GM12878 (cell line): Measurements from ENCODE around the gene MCC. TPM values are rescaled to one million over a fixed set of nuclear protein-coding genes. Genes with fewer than 3 reads are reported as not detected.

ENCODE experiments used
- ATAC-seq: fragments of 200-7000 bp; cut with Tn5 transposase; 3 replicates; pipeline ENCODE4 v1.9.1; 2020; ENCODE audit warnings: mild to moderate bottlenecking, moderate library complexity
- BruUV-seq: library from RNA; stranded (reverse); fragments of 400-500 nt; replicated peaks from 2 replicates; lab custom pipeline; 2021; lab: Mats Ljungman, UMichigan
- CTCF ChIA-PET: fragments of 300-600 bp; sonication (Branson Sonifier 250); formaldehyde crosslinking; extraction: SDS; loops from one replicate; lab custom pipeline; 2021; ENCODE audit warnings: inconsistent platforms; lab: Yijun Ruan, JAX
- POLR2A ChIA-PET: fragments of 350-600 bp; formaldehyde crosslinking; extraction: SDS; loops from one replicate; lab custom pipeline; 2021; ENCODE audit warnings: inconsistent platforms; lab: Charles Lee
- RAD21 ChIA-PET: fragments of 300-600 bp; sonication (Branson Sonifier 250); formaldehyde crosslinking; loops from one replicate; lab custom pipeline; 2023; ENCODE audit warnings: antibody characterized with exemption; ENCODE audit not compliant: unreplicated experiment; lab: Charles Lee
- SMC1A ChIA-PET: fragments of 300-600 bp; sonication (Branson Sonifier 250); formaldehyde crosslinking; loops from one replicate; lab custom pipeline; 2023; ENCODE audit not compliant: unreplicated experiment, uncharacterized antibody; lab: Charles Lee
- DNase-seq: peaks from one replicate; pipeline ENCODE4 v3.0.0-alpha.2; 2011; ENCODE audit warnings: low read depth, low spot score
- FAIRE-seq: peaks from 3 replicates; lab custom pipeline; 2011; peaks lifted over from hg19 to GRCh38; lab: Jason Lieb, UNC
- H2AFZ ChIP-seq: 2 replicates; pipeline ENCODE4 v1.6.0; 2011; ENCODE audit warnings: low read depth, low read length, control low read depth; ENCODE audit not compliant: control insufficient read depth
- H3K27ac ChIP-seq: 2 replicates; pipeline ENCODE4 v1.5.1; 2011; ENCODE audit warnings: control low read depth; ENCODE audit not compliant: control insufficient read depth, insufficient read depth
- H3K27me3 ChIP-seq, 2 experiments: replicated peaks in 1 of 2; 2 replicates each; pipeline versions ENCODE4 v1.6.0 to v1.6.1; 2011; ENCODE audit warnings: low read length in 1 of 2; ENCODE audit not compliant: control insufficient read depth in 2 of 2, insufficient read depth in 2 of 2
- H3K36me3 ChIP-seq, 2 experiments: 2 replicates each; pipeline ENCODE4 v1.5.1; 2011; ENCODE audit warnings: low read length in 1 of 2; ENCODE audit not compliant: control insufficient read depth in 2 of 2, insufficient read depth in 2 of 2
- H3K4me1 ChIP-seq: 2 replicates; pipeline ENCODE4 v1.6.1; 2011; ENCODE audit warnings: mild to moderate bottlenecking, low read length, moderate library complexity, mixed read lengths; ENCODE audit not compliant: control insufficient read depth, insufficient read depth
- H3K4me2 ChIP-seq: 2 replicates; pipeline ENCODE4 v1.6.0; 2011; ENCODE audit warnings: control low read depth; ENCODE audit not compliant: control insufficient read depth, insufficient read depth
- H3K4me3 ChIP-seq: fragments of 200-600 bp; sonication (generic); 2 replicates; pipeline ENCODE4 v1.5.1; 2016
- H3K79me2 ChIP-seq: 2 replicates; pipeline ENCODE4 v1.6.0; 2011; ENCODE audit warnings: low read length; ENCODE audit not compliant: control insufficient read depth, insufficient read depth
- H3K9ac ChIP-seq: 2 replicates; pipeline ENCODE4 v1.8.0; 2011; ENCODE audit warnings: low read length, control low read depth, mixed read lengths; ENCODE audit not compliant: control insufficient read depth, insufficient read depth
- H3K9me3 ChIP-seq: replicated peaks from 3 replicates; pipeline ENCODE4 v1.5.1; 2011; ENCODE audit warnings: mild to moderate bottlenecking, low read length; ENCODE audit not compliant: control insufficient read depth, insufficient read depth
- H4K20me1 ChIP-seq: 2 replicates; pipeline ENCODE4 v1.6.0; 2011; ENCODE audit not compliant: control insufficient read depth, insufficient read depth
- ATF7 ChIP-seq: fragments of 450-650 bp; IDR thresholded peaks from 2 replicates; pipeline ENCODE4 v1.6.1; 2016; ENCODE audit warnings: low read depth, mild to moderate bottlenecking
- BCL3 ChIP-seq: IDR thresholded peaks from 2 replicates; pipeline ENCODE4 v1.6.1; 2011; ENCODE audit warnings: borderline replicate concordance, low read depth, mild to moderate bottlenecking, moderate library complexity, low read length; ENCODE audit not compliant: insufficient read depth, poor library complexity, severe bottlenecking
- CREM ChIP-seq: IDR thresholded peaks from 2 replicates; pipeline ENCODE4 v1.6.1; 2014; ENCODE audit warnings: antibody characterized with exemption, low read depth
- FOXK2 ChIP-seq: fragments of 450-650 bp; IDR thresholded peaks from 2 replicates; pipeline ENCODE4 v1.6.1; 2017; ENCODE audit warnings: mild to moderate bottlenecking, moderate library complexity
- PAX8 ChIP-seq: fragments of 450-650 bp; IDR thresholded peaks from 2 replicates; pipeline ENCODE4 v1.6.1; 2017; ENCODE audit warnings: mild to moderate bottlenecking, moderate library complexity
- POLR2AphosphoS5 ChIP-seq: IDR thresholded peaks from 2 replicates; pipeline ENCODE4 v1.6.1; 2011; ENCODE audit warnings: mild to moderate bottlenecking, low read length, inconsistent platforms
- ZNF207 ChIP-seq: fragments of 450-650 bp; IDR thresholded peaks from 2 replicates; pipeline ENCODE4 v1.6.1; 2014; ENCODE audit warnings: antibody characterized with exemption, mild to moderate bottlenecking, borderline replicate concordance
- ZNF24 ChIP-seq: fragments of 450-650 bp; IDR thresholded peaks from 2 replicates; pipeline ENCODE4 v1.6.1; 2017; ENCODE audit warnings: antibody characterized with exemption, mild to moderate bottlenecking
- WGBS: methylation state at CpG from one replicate; pipeline ENCODE4 v1.1.6; 2016; ENCODE audit warnings: low lambda C conversion rate; ENCODE audit not compliant: insufficient replicate concordance, insufficient coverage; ENCODE audit errors: missing lambda C conversion rate; 5-methylcytosine and 5-hydroxymethylcytosine counted together
- in situ Hi-C: fragments of 300-500 bp; cut with MboI; formaldehyde crosslinking; loops from 9 replicates; pipeline ENCODE4 v1.14.3; 2018; ENCODE audit warnings: mixed read lengths
- intact Hi-C: fragments of 100-400 bp; cut with micrococcal nuclease; formaldehyde crosslinking; loops from one replicate; pipeline ENCODE4 v1.14.2; 2022; ENCODE audit not compliant: unreplicated experiment
- polyA plus RNA-seq, 11 experiments: library from polyadenylated mRNA; depleted of rRNA in 4 of 11; unstranded in 6 of 11; stranded (reverse) in 5 of 11; fragments of >200 nt; fragmentation: Nextera tagmentation in 4 of 11; fragmentation: Illumina TruSeq in 1 of 11; extraction: Ambion mirVana in 4 of 11; extraction: Trizol in 1 of 11; gene quantifications; 1 replicate in 1 of 11; 2 replicates in 10 of 11; pipeline versions ENCODE4 v1.2.1 to v1.2.3, GENCODE V29; 2011 to 2016; ENCODE audit warnings: inconsistent platforms in 2 of 11, missing spikeins in 2 of 11, low read depth in 1 of 11
- total RNA-seq, 4 experiments: library from RNA; depleted of rRNA in 3 of 4; stranded (reverse); fragments of >200 nt in 3 of 4; fragmentation: Illumina TruSeq in 1 of 4; extraction: Trizol in 1 of 4; gene quantifications; 2 replicates each; pipeline versions ENCODE4 v1.2.1 to v1.2.3, GENCODE V29; 2013 to 2021

MCC gene
- total and polyA plus RNA-seq, 10 of the 15 experiments (the other 5 are each of a cell fraction or from before 2014, with no cell fraction given), result 0.03 to 0.86 (median 0.16) TPM

GRCh38 chr5:113527746-113528145 is 39.5 kb upstream of the MCC start:
- POLR2A ChIA-PET, result no interaction called here
- Histone ChIP-seq H3K9me3 (peaks cover 7% of the 10 kb centered on the region), H3K79me2 (peaks cover 6% of the 10 kb centered on the region), H3K4me1 (peaks cover 4% of the 10 kb centered on the region; the same call in 1 of the 2 replicates), H3K9ac (no peak overlapping the region), H3K4me3 (no peak overlapping the region), H3K36me3 (peaks cover 0 to 4% of the 10 kb centered on the region in 2 experiments; a peak in 1 of 4 replicates)
- RAD21 ChIA-PET, result no interaction called here
- no peak for DNase-seq
- FAIRE-seq, result no peak
- intact Hi-C loops, result no loop called here
- BruUV-seq, result no TSS peak
- SMC1A ChIA-PET, result interaction anchor here (1.2 kb wide), 1 partner anchor 12 kb away, joined by 4 read pairs; no protein-coding TSS in a partner anchor
- CTCF ChIA-PET, result no interaction called here
- in situ Hi-C loops, result no loop called here
- no peak for TF ChIP-seq CREM
- no peak for TF ChIP-seq ATF7
- TF ChIP-seq ZNF24, result no peak
- no peak for TF ChIP-seq POLR2AphosphoS5
- no peak for TF ChIP-seq BCL3
- no peak for TF ChIP-seq PAX8
- TF ChIP-seq FOXK2, result no peak
- TF ChIP-seq ZNF207, result no peak
- TF ChIP-seq, all 136 proteins: peak for 0
- 96% methylated on average over 5 of the region's 5 CpGs for WGBS
- Histone ChIP-seq H4K20me1 (no peaks in the 10 kb centered on the region), H3K4me2 (no peak overlapping the region), H3K27ac (no peak overlapping the region), H3K27me3 (no peaks in the 10 kb centered on the region), H2AFZ (no peak overlapping the region)
- no peak for ATAC-seq
